GM21447 (cell line): ENCODE results near the gene FAHD2B.
"Not testable (repeated sequence)": the region's sequence is repeated elsewhere in the genome, so short reads cannot be mapped to it uniquely, and the experiment has no call there.

Source experiments
- ATAC-seq: cut with Tn5 transposase; IDR thresholded peaks from one replicate; pipeline ENCODE4 v1.9.1; 2021; ENCODE audit not compliant: unreplicated experiment

The FAHD2B gene, protein sequence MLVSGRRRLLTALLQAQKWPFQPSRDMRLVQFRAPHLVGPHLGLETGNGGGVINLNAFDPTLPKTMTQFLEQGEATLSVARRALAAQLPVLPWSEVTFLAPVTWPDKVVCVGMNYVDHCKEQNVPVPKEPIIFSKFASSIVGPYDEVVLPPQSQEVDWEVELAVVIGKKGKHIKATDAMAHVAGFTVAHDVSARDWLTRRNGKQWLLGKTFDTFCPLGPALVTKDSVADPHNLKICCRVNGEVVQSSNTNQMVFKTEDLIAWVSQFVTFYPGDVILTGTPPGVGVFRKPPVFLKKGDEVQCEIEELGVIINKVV

DNA sequence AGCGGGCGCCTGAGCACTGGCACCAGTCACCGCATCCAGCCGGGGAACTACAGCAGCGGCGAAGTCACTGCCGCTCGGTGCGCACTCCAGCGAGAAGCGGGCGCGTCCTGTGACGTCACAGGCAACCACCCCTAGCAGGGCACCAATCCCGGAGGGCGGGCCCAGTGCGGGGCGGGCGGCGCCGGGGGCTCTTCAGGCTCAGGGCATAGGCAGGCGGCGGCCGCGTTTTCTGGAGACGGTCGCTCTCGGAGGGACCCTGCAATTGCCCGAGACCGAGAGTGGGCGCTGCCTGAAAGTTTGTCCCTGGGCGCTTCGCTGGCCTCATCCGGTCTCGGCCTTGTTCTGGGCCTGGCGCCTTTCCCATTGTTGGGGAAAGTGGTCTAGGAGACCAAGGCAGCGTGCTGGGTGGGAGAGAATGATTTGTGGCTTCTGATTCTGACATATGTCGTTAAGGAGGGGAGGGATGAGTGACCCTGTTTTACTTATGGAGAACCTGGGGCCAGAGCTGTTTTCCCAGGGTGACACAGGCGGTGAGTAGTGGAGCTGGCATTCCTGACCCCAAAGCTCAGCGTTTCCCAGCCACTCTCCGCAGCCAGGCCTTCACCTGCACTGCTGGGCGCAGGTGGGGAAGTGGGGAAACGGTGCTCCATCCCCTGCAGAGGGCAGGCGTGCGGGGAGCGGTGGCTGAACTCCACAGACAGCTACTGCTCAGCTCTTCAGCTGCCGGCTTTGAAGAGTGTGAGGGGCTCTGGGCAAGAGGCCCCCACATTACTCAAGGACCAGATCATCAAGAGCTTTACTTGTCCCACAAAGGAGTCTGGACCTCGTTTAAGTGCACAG is at the start of gene FAHD2B:
FAHD2B (minus strand) TSS at position 111 of the 840 bp plus-strand sequence. CDS start 3,176 bp downstream, outside the sequence.
- peak; percentile 84 for ATAC-seq

DNA sequence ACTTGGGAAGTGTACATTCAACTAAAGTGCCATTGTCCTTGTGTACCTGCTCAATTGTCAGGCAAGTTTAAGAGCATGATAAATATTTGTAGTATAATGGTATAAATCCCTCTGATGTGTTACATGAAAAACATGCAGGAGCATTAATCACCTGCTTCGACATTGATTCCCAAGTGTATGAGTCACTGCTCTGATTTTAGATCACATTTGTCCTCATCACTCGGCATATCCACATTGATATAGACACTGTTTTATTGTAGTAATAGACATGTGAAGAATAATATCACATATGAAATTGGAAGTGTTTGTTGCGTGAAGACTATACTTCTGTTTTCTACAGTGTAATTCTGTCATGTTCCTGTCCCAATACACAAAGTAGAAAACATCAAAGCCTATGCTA is 49.3 kb upstream of the FAHD2B start:
- ATAC-seq = not testable (repeated sequence)

DNA sequence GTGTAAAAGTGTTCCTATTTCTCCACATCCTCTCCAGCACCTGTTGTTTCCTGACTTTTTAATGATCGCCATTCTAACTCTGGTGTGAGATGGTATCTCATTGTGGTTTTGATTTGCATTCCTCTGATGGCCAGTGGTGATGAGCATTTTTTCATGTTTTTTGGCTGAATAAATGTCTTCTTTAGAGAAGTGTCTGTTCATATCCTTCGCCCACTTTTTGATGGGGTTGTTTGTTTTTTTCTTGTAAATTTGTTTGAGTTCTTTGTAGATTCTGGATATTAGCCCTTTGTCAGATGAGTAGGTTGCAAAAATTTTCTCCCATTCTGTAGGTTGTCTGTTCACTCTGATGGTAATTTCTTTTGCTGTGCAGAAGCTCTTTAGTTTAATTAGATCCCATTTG is 34.4 kb upstream of the FAHD2B start:
- ATAC-seq = not testable (repeated sequence)

DNA sequence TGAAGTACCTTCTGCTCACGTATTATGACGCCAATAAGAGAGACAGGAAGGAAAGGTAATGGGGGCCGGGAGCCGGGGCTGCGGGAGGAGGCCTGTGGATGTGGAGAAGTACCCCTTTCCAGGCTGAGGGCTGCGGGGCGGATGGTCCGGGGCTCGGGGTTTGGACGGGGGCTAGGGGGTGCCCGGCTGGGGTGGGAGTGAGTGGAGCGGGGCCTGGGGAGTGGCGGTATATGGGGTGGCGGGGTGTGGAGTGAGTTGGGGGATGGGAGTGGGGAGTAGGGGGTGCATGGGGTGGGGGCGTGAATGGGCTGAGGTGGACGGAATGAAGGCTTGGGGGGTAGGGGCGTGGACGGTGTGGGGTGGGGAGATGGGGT is 19.2 kb upstream of the FAHD2B start:
- not testable (repeated sequence) for ATAC-seq

DNA sequence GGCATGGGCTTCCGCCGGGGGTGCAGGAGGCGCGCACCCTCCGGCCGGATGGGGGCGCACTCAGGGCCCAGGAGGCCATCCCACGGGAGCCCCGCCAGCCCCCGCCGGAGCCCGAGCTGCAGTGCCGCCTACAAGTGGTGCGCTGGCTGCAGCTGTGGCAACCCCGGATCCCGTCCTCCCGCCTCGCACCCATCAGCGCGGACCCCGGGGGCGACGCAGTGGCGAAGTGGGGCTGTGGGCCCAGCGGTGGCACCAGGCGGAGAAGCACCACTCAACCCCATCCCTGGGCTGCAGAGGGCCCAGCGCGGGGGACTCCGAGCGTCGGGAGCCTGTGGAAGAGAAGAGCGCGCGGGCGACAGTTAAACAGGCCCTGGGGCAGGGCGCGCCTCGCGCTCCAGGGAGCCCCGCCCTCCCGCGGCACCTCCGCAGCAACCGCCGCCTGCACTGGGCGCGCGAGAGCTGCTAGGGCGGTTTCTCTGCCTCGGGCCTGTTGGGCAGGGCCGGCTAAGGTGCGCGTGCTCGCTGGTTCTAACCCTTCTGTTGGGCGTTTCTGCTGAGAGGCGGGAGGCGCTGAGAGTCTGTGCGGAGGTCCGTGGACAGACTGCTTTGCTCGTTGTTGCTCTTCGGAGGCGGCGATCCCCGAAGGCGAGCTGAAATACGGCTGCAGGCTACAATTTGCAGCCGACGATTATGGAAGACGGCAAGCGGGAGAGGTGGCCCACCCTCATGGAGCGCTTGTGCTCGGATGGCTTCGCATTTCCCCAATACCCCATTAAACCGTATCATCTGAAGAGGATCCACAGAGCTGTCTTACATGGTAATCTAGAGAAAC is 18.6 kb upstream of the FAHD2B start, which contains the start of gene ANKRD36:
ANKRD36 (plus strand) TSS at position 104 of the 832 bp plus-strand sequence; CDS start at position 691, 587 bp downstream.
- peak; percentile 87 for ATAC-seq

DNA sequence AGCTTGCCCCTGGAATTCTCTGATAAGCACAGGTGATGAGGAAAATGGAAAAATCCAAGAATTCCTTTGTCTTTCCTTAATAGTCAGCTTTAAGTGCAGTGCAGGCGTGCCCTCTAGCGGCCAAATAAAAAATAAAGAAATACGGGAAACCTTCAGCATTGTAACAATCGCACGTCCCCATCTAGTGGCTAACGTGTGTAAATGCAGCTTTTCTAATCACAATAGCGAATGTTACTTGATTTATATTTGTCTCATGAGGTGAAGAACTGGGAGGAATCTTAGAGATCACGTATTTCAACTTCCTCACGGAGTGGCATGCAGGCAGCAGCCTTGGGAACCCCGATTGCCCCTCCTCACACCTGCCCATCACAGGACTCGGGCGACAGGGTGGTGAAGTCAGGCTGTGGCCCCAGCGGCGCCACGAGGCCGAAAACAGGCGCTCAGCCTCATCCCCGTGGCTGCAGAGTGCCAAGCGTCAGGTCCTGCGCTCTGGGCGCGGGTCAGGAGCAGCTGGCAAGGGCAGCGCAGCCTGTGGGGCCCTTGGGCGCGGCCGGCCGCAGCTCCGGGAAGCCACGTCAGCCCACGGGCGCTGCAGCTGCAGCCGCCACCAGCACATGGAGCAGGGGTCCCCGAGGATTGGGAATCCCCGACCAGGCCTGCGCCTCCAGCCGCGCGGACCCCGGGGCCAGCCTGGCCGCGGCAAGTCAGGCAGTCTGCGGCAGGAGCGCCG is 17.8 kb upstream of the FAHD2B start:
- peak; percentile 46 for ATAC-seq

DNA sequence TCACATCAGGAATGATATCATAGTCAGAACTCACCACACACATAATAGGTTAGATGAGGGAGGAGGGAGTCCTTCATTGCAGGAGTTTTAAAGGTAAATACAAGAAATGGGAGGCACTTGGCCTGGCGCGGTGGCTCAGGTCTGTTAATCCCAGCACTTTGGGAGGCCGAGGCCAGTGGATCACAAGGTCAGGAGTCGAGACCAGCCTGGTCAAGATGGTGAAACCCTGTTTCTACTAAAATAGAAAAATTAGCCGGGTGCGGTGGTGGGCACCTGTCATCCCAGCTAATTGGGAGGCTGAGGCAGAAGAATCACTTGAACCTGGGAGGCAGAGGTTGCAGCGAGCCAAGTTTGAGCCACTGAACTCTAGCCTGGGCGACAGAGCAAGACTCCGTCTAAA is 16.6 kb upstream of the FAHD2B start:
- not testable (repeated sequence) for ATAC-seq

DNA sequence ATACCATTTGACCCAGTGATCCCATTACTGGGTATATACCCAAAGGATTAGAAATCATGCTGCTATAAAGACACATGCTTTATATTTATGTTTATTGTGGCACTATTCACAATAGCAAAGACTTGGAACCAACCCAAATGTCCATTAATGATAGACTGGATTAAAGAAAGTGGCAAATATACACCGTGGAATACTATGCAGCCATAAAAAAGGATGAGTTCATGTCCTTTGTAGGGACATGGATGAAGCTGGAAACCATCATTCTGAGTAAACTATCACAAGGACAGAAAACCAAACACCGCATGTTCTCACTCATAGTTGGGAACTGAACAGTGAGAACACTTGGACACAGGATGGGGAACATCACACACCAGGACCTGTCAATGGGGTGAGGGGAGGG is 12.2 kb upstream of the FAHD2B start:
- not testable (repeated sequence) for ATAC-seq

DNA sequence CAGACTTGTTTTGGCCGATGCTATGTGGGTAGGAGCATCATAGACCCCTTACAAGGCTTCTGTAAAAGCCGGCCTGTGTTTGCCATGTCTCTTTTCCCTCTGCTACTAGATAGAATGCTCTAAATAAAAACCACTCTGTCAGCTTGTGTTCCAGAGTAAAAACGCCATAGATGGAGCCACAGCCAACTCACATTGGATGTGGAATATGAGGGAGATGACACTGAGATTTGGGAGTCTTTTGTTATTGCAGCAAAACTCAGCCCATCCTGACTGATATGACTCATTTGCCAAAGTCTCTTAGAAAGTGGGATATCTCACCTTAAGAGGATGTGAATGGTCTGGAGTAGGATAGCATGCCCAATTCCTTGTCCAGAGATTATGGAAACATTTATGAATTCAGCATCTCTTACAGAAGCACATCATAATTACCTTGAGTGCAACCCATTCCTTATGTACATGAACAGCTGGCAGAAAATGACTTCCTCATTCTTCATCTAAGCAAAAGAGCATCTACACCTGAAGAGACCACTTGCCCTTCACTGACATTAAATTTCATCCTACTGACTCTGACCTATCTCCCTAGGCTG is 4.2 kb upstream of the FAHD2B start:
- not testable (repeated sequence) for ATAC-seq

DNA sequence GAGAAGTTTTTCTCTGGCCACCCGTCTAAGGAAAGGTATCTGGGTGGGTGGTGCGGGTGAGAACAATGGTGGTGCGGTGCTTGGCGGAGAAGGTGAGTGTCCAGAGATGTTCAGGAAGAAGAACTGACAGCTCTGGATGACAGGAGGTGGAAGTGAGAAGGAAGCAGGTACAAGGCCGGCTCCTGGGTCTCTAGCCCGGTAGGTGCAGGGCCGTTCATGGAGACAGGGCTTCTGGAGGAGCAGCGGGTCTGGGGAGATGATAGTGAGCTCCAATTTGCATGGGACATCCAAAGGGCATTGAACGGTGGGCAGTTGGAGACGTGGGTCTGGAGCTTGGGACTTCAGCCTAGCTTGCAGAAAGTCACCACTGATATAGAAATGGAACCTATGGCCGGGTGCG is 979 bp upstream of the FAHD2B start:
- no peak for ATAC-seq

DNA sequence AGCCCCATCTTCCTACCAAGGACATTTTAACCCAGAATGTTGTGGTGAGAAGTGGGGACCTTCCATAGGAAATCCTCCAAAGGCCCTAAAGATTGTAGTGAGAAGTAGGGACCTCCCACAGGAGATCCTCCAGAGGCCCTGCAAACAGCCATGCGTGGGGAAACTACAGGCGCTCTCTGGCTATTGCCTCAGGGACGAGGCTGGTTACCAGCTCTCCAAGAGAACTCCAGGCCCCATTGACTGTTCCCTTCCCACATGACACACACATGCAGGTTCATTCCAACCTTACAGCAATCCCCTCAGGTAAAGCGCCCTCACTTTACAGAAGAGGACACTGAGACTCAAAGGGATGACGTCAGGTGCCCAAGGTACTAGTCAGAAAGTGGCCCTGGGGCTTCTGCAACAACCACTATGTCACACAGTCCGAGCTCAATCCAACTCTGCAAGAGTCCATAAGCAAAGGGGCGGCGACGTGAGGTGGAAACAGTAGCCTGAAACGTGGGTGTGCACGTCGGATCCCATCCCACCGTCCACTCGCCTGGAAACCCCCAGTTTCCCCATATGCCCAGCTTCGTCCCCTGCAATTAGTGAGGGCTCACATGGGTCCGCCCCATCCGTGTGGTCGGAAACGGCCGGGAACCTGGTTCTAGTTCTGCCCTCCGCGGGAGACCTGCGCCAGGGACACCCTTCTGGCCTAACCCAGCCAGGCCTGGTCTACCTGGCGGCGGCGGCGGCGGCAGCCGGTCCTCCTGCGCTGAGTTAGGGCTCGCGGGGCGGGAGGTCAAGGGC is 505 bp downstream of the FAHD2B start:
- ATAC-seq = peak; percentile 46

DNA sequence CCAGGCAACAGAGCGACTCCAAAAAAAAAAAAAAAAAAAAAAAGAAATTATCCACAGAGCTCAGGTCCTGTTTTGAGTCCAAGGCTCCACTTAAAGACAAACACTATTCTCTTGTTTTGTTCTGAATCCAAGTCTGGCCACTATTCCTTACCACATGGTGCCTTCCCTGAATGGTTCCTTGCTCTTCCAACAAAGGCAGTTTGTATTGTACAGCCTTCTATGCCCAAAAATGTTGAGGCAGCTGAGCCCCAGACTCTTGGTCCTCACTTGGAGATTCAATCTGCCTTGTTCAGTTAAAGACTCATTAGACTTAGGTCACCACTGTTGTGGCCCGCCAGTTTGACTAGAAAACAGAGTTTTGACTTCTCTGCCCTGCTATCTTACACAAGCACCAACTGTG is 1.7 kb downstream of the FAHD2B start:
- ATAC-seq = not testable (repeated sequence)

DNA sequence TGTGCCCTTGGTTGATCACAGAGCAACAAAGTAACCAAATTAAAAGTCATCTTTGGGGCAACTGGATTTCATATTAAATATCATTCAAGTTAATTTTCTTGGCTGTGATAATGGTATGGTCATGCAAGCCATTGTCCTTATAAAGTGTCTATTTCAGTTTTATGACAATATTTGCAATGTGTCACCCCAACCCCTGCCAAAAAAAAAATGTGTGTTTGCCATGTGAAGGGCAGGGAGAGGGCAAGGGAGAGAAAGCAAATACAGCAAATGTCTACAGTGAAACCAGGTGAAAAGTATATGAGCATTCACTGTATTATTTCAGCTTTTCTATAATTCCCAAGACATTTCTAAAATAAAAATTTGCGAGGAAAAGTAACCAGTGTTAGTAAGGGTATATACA is 6.0 kb downstream of the FAHD2B start:
- ATAC-seq = not testable (repeated sequence)

DNA sequence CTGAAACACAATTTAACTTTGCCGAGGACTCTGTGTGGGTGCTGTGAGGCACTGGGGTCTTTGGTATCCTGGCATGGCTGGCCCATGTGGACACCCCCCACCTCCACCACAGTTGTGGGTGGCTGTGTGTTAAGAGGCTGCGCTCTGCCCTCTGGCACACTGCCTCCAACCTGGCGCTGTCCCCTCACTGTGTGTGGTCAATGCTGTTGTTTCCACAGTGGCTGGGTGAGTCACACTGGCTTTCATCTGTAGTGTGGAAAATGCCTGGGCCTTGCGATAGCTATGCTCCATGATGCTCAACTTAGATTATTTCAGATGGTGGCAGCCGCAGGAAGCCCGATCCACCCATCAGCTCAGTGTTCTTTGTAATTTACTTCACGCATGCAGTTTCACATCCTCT is 9.6 kb downstream of the FAHD2B start:
- ATAC-seq = not testable (repeated sequence)

DNA sequence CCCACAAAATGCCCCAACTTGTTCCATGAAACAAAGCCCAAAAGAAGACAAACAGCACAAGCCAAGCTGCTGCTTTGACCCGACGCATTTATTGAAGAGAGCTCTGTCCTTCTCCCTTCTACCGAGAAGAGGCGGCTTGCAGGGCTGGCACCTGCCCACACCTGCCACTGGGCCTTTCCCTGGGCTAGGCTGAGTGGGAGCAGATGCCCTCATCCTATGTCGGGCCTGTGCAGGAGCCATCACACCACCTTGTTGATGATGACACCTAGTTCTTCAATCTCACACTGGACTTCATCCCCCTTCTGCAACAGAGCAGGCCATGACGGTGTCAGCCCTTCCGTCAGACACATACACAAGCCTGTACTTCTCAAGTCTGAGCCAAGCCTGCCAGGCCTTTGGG is 11.2 kb downstream of the FAHD2B start:
- ATAC-seq = not testable (repeated sequence)

DNA sequence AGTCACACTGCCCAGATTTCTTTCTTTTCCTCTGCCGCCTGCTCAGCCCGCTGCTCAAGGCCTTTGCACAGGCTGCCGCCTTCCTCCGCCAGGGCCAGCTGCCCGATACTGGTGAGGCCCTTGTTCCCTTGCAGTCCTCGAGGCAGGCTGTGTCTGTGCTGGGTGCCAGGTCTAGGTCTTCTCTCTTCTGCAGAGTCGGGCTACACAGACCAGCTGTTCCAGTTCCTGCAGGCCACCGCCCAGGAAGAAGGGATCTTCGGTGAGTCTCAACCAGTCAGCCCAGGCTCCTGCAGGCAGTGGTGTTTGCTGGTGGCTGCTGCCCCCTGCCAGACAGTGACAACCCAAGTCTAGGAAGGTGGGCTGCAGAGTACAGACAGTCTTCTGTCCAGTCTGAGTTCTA is 12.5 kb downstream of the FAHD2B start:
- ATAC-seq = not testable (repeated sequence)

DNA sequence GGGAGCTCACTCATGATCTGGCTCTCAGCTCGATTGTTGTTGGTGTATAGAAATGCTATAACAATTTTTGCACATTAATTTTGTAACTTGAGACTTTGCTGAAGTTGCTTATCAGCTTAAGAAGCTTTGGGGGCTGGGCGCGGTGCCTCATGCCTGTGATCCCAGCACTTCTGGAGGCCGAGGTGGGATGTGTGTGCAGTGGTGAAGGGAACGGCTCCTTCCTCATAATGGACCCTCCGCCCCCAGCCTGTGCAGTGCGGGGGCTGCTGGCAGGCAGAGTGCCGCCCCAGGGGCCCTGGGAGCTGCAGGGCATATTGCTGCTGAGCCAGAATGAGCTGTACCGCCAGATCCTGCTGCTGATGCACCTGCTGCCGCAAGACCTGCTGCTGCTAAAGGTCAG is 13.8 kb downstream of the FAHD2B start:
- ATAC-seq = not testable (repeated sequence)

DNA sequence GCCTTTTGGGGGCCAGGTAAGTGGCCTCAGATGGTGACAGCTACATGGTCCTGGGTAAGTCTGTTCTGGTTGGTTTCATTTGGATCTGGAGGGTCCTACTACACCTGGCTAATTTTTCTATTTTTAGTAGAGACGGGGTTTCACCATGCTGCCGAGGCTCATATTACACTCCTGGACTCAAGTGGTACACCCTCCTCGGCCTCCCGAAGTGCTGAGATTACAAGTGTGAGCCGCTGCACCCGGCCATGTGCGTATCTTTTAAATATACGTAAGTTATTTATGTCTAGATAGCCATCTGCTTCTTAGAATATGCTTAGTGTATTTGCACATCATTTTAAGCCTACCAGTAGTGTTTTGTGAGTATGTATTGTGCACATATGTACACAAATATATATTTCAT is 17.5 kb downstream of the FAHD2B start:
- not testable (repeated sequence) for ATAC-seq

DNA sequence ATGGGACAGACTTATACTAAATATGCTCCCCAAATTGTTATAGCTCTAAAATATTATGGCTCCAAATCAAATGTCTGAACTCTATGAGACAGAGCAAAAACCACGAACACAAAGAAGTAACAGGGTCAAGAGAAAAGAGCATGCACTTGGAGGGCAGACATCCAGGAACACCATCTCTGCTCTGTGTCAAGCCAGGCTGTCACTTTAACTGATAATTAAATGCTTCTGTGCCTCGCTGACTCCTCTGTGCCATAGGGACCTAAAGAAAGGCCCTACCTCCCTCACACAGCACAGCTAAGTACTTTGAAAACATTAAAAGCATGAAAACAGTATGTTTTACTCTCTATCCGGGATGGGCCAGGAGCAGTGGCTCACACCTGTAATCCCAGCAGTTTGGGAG is 23.8 kb downstream of the FAHD2B start:
- ATAC-seq = not testable (repeated sequence)
